Subcutaneous adipose tissue (tissue), 4 donors: ENCODE data around the gene ALPL. TPM values are rescaled to one million over a fixed set of nuclear protein-coding genes. Genes with fewer than 3 reads are reported as not detected.

Source experiments
- total RNA-seq, 4 donors: library from RNA; depleted of rRNA; stranded (reverse); fragments of >200 nt; gene quantifications; one replicate each; pipeline ENCODE4 v1.1.0, GENCODE V29; 2016
- TF ChIP-seq, protein P1 (sequence below): fragments of 450-650 bp; IDR thresholded peaks from one replicate; pipeline ENCODE4 v1.5.1; 2016; ENCODE audit warnings: low read depth, mild to moderate bottlenecking, control low read depth, antibody characterized with exemption, moderate library complexity

Gene ALPL
- total RNA-seq, 4 donors from 2014 or later, result 2.6 to 17.7 (median 9.5) TPM

DNA sequence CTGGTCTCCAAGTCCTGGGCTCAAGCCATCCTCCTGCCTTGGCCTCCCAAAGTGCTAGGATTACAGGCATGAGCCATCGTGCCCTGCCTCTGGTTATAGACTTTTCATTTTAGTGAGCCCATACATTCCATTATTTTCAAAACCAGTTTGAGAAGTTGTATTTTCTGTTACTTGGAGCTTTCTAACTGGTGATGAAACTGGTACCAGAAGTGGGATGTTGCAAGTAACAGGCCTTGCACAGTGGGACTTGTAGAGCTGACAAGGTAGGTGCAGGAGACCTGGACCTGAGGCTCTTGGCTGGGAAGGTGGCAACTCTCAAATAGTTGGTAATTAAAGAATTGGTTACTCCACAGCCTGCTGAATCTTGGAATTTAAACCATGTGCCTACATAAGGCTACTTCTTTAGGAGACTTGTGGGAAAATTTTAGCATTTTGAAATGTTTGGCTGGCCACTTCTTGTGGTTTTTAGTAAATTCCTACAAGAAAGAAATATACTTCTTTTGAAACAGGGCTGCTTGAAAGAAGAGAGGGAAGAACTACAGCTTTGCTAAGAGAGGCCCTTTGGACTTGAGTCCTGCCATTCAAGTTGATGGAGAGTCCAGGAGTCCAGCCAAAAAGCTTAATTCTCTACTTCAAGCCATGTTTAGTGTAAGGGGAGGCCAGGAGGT, 9.8 kb upstream of the ALPL start:
- TF ChIP-seq, protein P1, sequence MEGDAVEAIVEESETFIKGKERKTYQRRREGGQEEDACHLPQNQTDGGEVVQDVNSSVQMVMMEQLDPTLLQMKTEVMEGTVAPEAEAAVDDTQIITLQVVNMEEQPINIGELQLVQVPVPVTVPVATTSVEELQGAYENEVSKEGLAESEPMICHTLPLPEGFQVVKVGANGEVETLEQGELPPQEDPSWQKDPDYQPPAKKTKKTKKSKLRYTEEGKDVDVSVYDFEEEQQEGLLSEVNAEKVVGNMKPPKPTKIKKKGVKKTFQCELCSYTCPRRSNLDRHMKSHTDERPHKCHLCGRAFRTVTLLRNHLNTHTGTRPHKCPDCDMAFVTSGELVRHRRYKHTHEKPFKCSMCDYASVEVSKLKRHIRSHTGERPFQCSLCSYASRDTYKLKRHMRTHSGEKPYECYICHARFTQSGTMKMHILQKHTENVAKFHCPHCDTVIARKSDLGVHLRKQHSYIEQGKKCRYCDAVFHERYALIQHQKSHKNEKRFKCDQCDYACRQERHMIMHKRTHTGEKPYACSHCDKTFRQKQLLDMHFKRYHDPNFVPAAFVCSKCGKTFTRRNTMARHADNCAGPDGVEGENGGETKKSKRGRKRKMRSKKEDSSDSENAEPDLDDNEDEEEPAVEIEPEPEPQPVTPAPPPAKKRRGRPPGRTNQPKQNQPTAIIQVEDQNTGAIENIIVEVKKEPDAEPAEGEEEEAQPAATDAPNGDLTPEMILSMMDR, result no peak

DNA sequence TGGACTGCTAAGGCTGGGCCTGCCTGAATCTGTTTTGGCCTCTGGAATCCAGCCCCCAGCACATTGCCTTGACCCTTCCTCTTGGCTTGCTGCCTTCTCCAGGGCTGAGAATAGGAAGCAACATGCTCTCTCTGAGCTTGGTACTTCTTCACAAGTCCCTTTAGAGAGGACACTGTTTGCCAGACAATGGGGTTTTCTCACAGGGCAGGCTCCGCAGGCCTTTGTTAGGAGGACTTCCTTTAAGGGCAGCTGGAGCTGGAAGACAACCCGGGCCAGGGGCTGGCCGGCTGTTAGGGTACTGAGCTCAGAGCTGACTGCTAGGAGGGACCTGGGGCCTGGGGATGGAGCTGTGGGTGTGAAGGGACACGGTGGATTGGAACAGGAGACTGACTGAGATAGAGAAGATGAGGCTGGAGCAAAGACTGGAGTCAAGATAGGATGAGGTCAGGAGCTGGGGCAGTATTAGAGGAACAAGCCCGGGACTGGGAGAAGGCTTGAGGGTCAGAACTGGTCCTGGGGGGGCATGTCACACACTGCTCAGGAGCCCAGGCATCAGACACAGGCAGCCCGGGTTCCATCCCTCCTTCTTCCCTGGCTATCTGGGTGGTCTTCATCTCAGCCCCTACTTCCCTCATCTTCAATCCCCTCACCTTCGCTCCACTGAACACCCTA, 5.4 kb upstream of the ALPL start:
- TF ChIP-seq, protein P1, result no peak

DNA sequence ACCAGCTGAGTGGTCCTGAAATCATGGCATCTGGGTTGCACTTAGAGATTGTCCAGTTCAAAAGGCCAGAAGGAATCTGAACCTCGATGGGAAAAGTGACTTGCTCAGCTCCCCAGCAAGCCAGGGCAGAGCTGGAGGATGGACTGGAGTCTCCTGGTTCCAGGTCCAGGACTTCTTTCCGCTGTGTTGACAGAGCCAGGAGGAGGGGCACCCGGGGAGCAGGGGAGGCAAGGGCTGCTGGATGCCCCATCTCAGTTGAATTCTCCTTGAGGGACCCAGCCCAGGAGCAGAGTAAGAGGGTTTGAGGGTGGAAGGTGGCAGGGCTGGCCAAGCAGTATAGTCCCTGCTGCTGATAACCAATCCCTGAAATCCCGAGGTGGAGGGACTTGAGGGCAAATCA, 2.4 kb upstream of the ALPL start:
- TF ChIP-seq, protein P1, result no peak

DNA sequence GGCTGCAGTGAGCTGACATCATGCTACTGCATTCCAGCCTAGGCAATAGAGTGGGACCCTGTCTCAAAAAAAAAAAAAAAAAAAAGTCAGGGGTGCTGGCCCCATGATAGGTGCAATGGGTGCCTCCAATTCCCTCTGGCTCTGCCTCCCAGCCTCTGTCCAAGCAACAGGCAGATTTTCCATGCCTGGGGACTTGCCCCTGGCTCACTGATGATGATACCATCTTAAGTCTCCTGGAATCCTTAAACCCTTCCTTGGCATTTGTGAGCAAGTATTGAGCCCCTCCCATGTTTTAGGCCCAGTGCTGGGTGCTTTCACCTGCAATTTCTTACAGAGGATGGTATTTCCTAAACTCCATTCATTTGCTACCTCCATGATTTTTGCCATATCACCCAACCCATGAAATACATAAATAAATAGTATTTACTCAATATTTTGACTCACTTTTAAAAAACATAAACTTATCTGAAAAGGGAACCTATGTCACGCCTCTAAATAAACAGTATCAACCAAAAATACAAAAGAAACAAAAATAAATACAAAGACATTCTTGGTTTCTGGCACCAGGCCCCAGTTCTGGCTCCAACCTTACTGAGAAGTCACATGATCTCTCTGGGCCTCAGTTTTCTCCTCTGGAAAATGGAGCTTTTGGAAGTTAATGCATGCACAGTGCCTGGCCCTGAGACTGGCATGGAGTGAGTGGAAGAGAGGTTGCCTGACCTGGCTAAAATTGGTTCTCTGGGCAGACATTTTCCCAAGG, 1.5 kb upstream of the ALPL start:
- TF ChIP-seq, protein P1, result no peak

DNA sequence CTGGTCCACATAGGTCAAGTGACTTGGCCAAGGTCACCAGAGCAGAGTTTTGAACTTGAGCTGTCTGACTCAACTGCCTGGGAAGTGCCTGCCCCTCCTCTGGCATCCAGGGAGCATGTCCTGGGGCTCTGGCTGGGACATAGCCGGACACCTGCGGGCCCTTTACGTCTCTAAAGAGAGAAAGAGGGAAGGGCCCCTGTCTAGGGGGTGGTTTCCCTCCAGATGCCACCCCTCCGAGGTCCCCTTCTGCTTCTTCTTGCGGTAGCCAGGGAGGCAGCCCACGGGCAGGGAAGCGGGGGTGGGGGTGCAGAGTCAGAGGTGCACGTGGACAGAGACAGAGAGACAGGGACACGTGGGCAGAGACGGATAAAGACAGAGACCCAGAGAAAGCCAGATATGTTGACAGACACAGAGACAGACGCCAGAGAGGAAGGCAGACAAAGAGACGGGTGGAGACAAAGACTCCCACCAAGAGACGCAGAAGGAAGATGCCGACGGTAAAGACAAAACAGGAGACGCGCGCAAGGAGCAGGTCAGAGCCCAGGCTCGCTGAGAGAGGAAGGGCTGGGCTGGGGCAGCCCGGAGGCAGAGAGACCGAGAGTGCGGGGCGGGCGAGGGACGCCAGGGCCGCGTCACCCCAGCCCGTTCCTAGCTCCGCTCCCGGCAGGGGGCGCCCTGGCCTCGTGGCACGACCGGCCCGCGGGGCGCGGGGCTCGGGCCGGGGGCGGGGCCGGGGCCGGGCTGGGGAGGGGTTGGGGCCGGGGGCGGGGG, 458 bp upstream of the ALPL start:
- TF ChIP-seq, protein P1, result no peak

DNA sequence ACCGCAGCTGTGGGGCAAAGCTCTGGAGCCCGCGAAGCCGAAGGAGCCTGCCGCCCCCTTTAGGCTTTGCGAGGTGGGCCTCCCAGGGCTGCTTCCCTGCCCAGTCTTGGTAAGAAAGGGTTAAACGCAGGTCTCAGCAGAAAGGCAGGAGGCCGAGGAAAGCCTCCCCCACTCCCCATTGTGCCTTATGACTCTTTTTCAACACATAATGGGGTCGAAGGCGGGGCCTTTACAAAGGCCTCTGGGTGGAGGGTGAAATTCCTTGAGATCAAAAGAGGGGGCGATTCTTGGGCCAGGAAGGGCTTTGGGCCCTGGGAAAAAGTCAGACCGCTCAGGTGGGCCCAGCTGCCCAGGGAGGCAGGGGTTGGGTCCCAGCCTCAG, 880 bp downstream of the ALPL start:
- TF ChIP-seq, protein P1, result no peak
